H9 (cell line): ENCODE data around the gene SULT1A1. TPM values are rescaled to one million over a fixed set of nuclear protein-coding genes. Genes with fewer than 3 reads are reported as not detected.
"Not testable (repeated sequence)": the region's sequence is repeated elsewhere in the genome, so short reads cannot be mapped to it uniquely, and the experiment has no call there.

ENCODE experiments used
- DNase-seq: peaks from one replicate; pipeline ENCODE4 v3.0.0-alpha.2; 2017
- H2AFZ ChIP-seq: one replicate; pipeline ENCODE4 v1.6.1; 2013; ENCODE audit warnings: mild to moderate bottlenecking, low read length, control low read depth, moderate library complexity
- H2AK5ac ChIP-seq: 2 replicates; pipeline ENCODE4 v1.6.1; 2013; ENCODE audit warnings: low read length, control low read depth, mixed read lengths; ENCODE audit not compliant: insufficient read length
- H2BK120ac ChIP-seq: one replicate; pipeline ENCODE4 v1.6.1; 2013; ENCODE audit warnings: low read depth, mild to moderate bottlenecking, low read length, control low read depth, inconsistent platforms; ENCODE audit not compliant: poor library complexity, severe bottlenecking
- H2BK12ac ChIP-seq: 2 replicates; pipeline ENCODE4 v1.6.1; 2013; ENCODE audit warnings: low read length, control low read depth, mixed read lengths, low read depth; ENCODE audit not compliant: insufficient read length
- H2BK15ac ChIP-seq: 2 replicates; pipeline ENCODE4 v1.6.1; 2013; ENCODE audit warnings: low read depth, low read length, control low read depth
- H2BK20ac ChIP-seq: one replicate; pipeline ENCODE4 v1.6.1; 2013; ENCODE audit warnings: low read depth, mild to moderate bottlenecking, low read length, control low read depth, inconsistent platforms; ENCODE audit not compliant: poor library complexity, severe bottlenecking
- H2BK5ac ChIP-seq: 2 replicates; pipeline ENCODE4 v1.6.1; 2013; ENCODE audit warnings: low read length, control low read depth, mixed read lengths; ENCODE audit not compliant: insufficient read length
- H3K14ac ChIP-seq: 2 replicates; pipeline ENCODE4 v1.6.1; 2013; ENCODE audit warnings: low read length, control low read depth; ENCODE audit not compliant: insufficient read depth
- H3K18ac ChIP-seq: 2 replicates; pipeline ENCODE4 v1.6.1; 2013; ENCODE audit warnings: low read depth, mild to moderate bottlenecking, mixed read lengths, low read length, control low read depth; ENCODE audit not compliant: insufficient read length
- H3K23ac ChIP-seq: 2 replicates; pipeline ENCODE4 v1.6.1; 2013; ENCODE audit warnings: low read length, control low read depth, mixed read lengths, low read depth; ENCODE audit not compliant: insufficient read length
- H3K23me2 ChIP-seq: 2 replicates; pipeline ENCODE4 v1.6.1; 2013; ENCODE audit warnings: low read depth, mild to moderate bottlenecking, mixed read lengths, low read length, control low read depth; ENCODE audit not compliant: insufficient read length, poor library complexity, severe bottlenecking
- H3K27ac ChIP-seq: 2 replicates; pipeline ENCODE4 v1.5.1; 2013; ENCODE audit warnings: low read length, control low read depth, mixed read lengths, low read depth; ENCODE audit not compliant: insufficient read length
- H3K27me3 ChIP-seq: 2 replicates; pipeline ENCODE4 v1.6.1; 2013; ENCODE audit warnings: low read length, control low read depth, inconsistent platforms; ENCODE audit not compliant: insufficient read depth
- H3K4ac ChIP-seq: 2 replicates; pipeline ENCODE4 v1.6.1; 2013; ENCODE audit warnings: low read depth, mild to moderate bottlenecking, control low read depth, inconsistent platforms, low read length, moderate library complexity
- H3K4me1 ChIP-seq: 2 replicates; pipeline ENCODE4 v1.6.1; 2013; ENCODE audit warnings: low read length, control low read depth, inconsistent platforms; ENCODE audit not compliant: insufficient read depth
- H3K4me2 ChIP-seq: 2 replicates; pipeline ENCODE4 v1.6.1; 2013; ENCODE audit warnings: low read length, control low read depth, mixed read lengths; ENCODE audit not compliant: insufficient read length, insufficient read depth
- H3K56ac ChIP-seq: 2 replicates; pipeline ENCODE4 v1.6.1; 2013; ENCODE audit warnings: low read depth, mild to moderate bottlenecking, mixed read lengths, low read length, control low read depth; ENCODE audit not compliant: insufficient read length
- H3K79me1 ChIP-seq: 2 replicates; pipeline ENCODE4 v1.6.1; 2013; ENCODE audit warnings: low read depth, mild to moderate bottlenecking, moderate library complexity, low read length, control low read depth, inconsistent platforms; ENCODE audit not compliant: insufficient read depth, poor library complexity, severe bottlenecking
- H3K79me2 ChIP-seq: 2 replicates; pipeline ENCODE4 v1.6.1; 2013; ENCODE audit warnings: low read length, control low read depth, inconsistent platforms; ENCODE audit not compliant: insufficient read depth
- H3K9ac ChIP-seq: 2 replicates; pipeline ENCODE4 v1.6.1; 2013; ENCODE audit warnings: low read length, control low read depth, mixed read lengths; ENCODE audit not compliant: insufficient read length; ENCODE audit errors: extremely low read depth
- H3K9me3 ChIP-seq: one replicate; pipeline ENCODE4 v1.6.1; 2013; ENCODE audit warnings: low read depth, low read length, inconsistent platforms; ENCODE audit not compliant: control insufficient read depth
- H3T11ph ChIP-seq: one replicate; pipeline ENCODE4 v1.6.1; 2013; ENCODE audit warnings: mild to moderate bottlenecking, low read length, control low read depth, inconsistent platforms
- H4K20me1 ChIP-seq: one replicate; pipeline ENCODE4 v1.6.1; 2013; ENCODE audit not compliant: control insufficient read depth, insufficient read length, insufficient read depth
- H4K5ac ChIP-seq: 2 replicates; pipeline ENCODE4 v1.6.1; 2013; ENCODE audit warnings: low read depth, mild to moderate bottlenecking, mixed read lengths, low read length, control low read depth; ENCODE audit not compliant: insufficient read length
- H4K8ac ChIP-seq: replicated peaks from 2 replicates; pipeline ENCODE4 v1.6.1; 2013; ENCODE audit warnings: low read length, control low read depth, mixed read lengths, low read depth; ENCODE audit not compliant: insufficient read length
- H4K91ac ChIP-seq: 2 replicates; pipeline ENCODE4 v1.6.1; 2013; ENCODE audit warnings: low read depth, mild to moderate bottlenecking, moderate library complexity, mixed read lengths, low read length, control low read depth; ENCODE audit not compliant: insufficient read length
- H3K27ac Mint-ChIP-seq, 3 experiments: 2 replicates in 2 of 3; 3 replicates in 1 of 3; pipeline ENCODE4 v1.8.0; 2020 to 2021; ENCODE audit warnings: mixed read lengths in 3 of 3, mild to moderate bottlenecking in 1 of 3, moderate library complexity in 1 of 3
- H3K27me3 Mint-ChIP-seq: 2 replicates; pipeline ENCODE4 v1.8.0; 2021; ENCODE audit warnings: low read depth, mild to moderate bottlenecking, moderate library complexity, mixed read lengths
- H3K36me3 Mint-ChIP-seq, 3 experiments: 2 replicates in 2 of 3; 3 replicates in 1 of 3; pipeline ENCODE4 v1.8.0; 2020 to 2021; ENCODE audit warnings: low read depth in 3 of 3, mixed read lengths in 3 of 3; ENCODE audit not compliant: insufficient read depth in 1 of 3
- H3K4me1 Mint-ChIP-seq, 2 experiments: 2 replicates each; pipeline ENCODE4 v1.8.0; 2020; ENCODE audit warnings: mixed read lengths in 2 of 2
- H3K4me3 Mint-ChIP-seq, 2 experiments: 2 replicates in 1 of 2; 3 replicates in 1 of 2; pipeline ENCODE4 v1.8.0; 2020 to 2021; ENCODE audit warnings: mild to moderate bottlenecking in 2 of 2, mixed read lengths in 2 of 2, moderate library complexity in 1 of 2
- H3K9me3 Mint-ChIP-seq, 2 experiments: 2 replicates in 1 of 2; 3 replicates in 1 of 2; pipeline ENCODE4 v1.8.0; 2020; ENCODE audit warnings: mild to moderate bottlenecking in 2 of 2, mixed read lengths in 2 of 2, moderate library complexity in 1 of 2
- WGBS: extraction: QIAGEN DNeasy Blood & Tissue Kit; methylation state at CpG from one replicate; pipeline ENCODE4 v1.1.7; 2013; ENCODE audit warnings: missing lambda C conversion rate, low lambda C conversion rate, mixed read lengths; ENCODE audit not compliant: insufficient read length; ENCODE audit errors: extremely low coverage; 5-methylcytosine and 5-hydroxymethylcytosine counted together
- total RNA-seq: library from RNA; stranded (reverse); gene quantifications from 2 replicates; pipeline ENCODE4 v1.2.1, GENCODE V29; 2021

SULT1A1 gene
- total RNA-seq, 1 experiment from 2014 or later, result 4.8 TPM

DNA sequence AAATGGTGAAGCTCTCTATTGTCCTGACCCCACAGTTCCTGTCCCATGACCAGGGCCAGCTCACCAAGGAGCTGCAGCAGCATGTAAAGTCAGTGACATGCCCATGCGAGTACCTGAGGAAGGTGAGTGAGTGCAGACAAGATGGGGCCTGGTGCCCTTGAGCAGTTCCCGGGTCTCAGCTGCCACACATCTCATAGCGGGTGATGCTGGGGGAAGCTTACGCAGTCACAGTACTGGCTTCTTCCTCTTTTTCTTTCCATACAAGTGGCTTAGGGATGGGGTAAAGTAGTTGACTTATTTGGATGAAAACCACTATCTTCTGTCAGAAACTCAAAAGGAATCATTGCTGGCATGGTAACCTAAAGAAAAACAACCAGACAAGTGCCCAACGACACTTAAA is 28.5 kb upstream of the SULT1A1 start:
- H2BK120ac ChIP-seq, H4K8ac ChIP-seq, H2BK5ac ChIP-seq, H2BK15ac ChIP-seq, H3K27me3 ChIP-seq, DNase-seq, H3K27ac Mint-ChIP-seq, H3K79me2 ChIP-seq, H3K9me3 Mint-ChIP-seq, H3K4me1 ChIP-seq, H4K5ac ChIP-seq, H2BK12ac ChIP-seq, H2AFZ ChIP-seq, H3K14ac ChIP-seq, H3K4me1 Mint-ChIP-seq, H3K4me2 ChIP-seq, H3K4me3 Mint-ChIP-seq, H3K9ac ChIP-seq, H3K9me3 ChIP-seq, H2AK5ac ChIP-seq, H3K27ac ChIP-seq, H4K91ac ChIP-seq, H3K79me1 ChIP-seq, H3K23me2 ChIP-seq, H3K18ac ChIP-seq, H2BK20ac ChIP-seq, H3K36me3 Mint-ChIP-seq, H3T11ph ChIP-seq, H3K56ac ChIP-seq, H3K4ac ChIP-seq, H3K23ac ChIP-seq, H4K20me1 ChIP-seq, H3K27me3 Mint-ChIP-seq: not testable (repeated sequence)
- no CpG with 5 or more reads among the region's 5 CpGs for WGBS

DNA sequence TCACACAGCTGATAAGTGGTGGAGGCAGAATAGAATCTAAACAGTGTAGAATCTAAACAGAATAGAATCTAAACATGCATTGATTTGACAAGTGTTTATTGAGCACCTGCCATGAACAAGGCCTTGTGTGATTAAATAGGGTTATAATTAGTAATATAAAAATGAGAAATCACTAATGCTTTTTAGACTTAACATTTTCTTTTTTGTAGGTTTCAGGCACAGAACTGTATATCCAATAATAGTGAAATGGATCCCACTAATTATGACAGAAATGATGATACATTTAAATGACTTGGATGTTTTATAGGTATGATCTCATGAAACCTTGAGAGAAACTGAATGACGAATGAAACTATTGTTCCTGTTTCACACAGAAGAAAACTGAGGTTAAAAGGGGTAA is 27.9 kb upstream of the SULT1A1 start, which contains the start of gene NPIPB8:
Gene NPIPB8, plus strand, starts transcription at position 301 of the 400 bp plus-strand sequence. CDS start 296 bp downstream, outside the sequence.
- H3K23me2 ChIP-seq, H3K4ac ChIP-seq, H3K56ac ChIP-seq, H3K4me1 Mint-ChIP-seq, H3K4me1 ChIP-seq, H2BK120ac ChIP-seq, H3K14ac ChIP-seq, H3K79me2 ChIP-seq, H3K4me2 ChIP-seq, H2AK5ac ChIP-seq, H2BK5ac ChIP-seq, H3K27ac Mint-ChIP-seq, H3K36me3 Mint-ChIP-seq, H4K5ac ChIP-seq, H3K9me3 Mint-ChIP-seq, H3K27me3 Mint-ChIP-seq, H3T11ph ChIP-seq, H3K27ac ChIP-seq, DNase-seq, H2BK20ac ChIP-seq, H3K23ac ChIP-seq, H3K4me3 Mint-ChIP-seq, H4K91ac ChIP-seq, H3K9ac ChIP-seq, H2BK12ac ChIP-seq, H4K8ac ChIP-seq, H4K20me1 ChIP-seq, H3K9me3 ChIP-seq, H3K79me1 ChIP-seq, H2BK15ac ChIP-seq, H3K18ac ChIP-seq, H3K27me3 ChIP-seq, H2AFZ ChIP-seq: not testable (repeated sequence)
- no CpG with 5 or more reads among the region's 1 CpG for WGBS
